Head of caudate nucleus (tissue), 42 donors: ENCODE data around the gene FADD.

Source experiments
- DNase-seq, 42 donors: peaks; one replicate each; pipeline versions ENCODE4 v3.0.0 to v3.0.0-alpha.2; 2020 to 2021; ENCODE audit warnings: mixed read lengths in 7 of 42
- intact Hi-C: fragments of 100-400 bp; cut with DNase I; formaldehyde crosslinking; loops from one replicate; pipeline ENCODE4 v1.15.0; 2022

The FADD gene, protein sequence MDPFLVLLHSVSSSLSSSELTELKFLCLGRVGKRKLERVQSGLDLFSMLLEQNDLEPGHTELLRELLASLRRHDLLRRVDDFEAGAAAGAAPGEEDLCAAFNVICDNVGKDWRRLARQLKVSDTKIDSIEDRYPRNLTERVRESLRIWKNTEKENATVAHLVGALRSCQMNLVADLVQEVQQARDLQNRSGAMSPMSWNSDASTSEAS

DNA sequence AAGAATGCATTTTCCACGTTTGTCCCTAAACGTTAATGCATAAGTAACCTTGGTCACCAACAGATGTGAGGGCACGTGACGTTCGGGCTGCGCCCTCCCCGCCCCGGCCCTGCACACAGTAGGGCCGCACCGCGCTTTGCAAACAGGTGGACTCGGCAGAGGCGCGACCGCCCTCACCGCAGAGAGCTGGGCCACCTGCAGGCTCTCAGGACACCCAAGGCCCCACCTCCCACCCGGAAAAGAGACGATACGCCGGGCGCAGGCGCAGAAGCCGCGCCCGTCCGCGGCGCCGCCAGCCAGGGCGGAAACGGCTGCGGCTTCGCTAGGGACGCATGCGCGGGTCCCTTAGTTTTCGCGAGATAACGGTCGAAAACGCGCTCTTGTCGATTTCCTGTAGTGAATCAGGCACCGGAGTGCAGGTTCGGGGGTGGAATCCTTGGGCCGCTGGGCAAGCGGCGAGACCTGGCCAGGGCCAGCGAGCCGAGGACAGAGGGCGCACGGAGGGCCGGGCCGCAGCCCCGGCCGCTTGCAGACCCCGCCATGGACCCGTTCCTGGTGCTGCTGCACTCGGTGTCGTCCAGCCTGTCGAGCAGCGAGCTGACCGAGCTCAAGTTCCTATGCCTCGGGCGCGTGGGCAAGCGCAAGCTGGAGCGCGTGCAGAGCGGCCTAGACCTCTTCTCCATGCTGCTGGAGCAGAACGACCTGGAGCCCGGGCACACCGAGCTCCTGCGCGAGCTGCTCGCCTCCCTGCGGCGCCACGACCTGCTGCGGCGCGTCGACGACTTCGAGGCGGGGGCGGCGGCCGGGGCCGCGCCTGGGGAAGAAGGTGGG lies at the start of gene FADD:
TSS of gene FADD (plus strand) at position 377 of the 831 bp plus-strand sequence. CDS start at position 541, 164 bp downstream.
- peak; percentile 71 to 94 (median 88) for DNase-seq
- intact Hi-C loops: loop anchor here (10.0 kb wide), 1 partner anchor 72 kb away; the partner anchor contains the start of gene PPFIA1

GRCh38 chr11:70155386-70155785 lies 47.7 kb upstream of the FADD start:
- intact Hi-C loops: no loop called here
- no peak for DNase-seq

DNA sequence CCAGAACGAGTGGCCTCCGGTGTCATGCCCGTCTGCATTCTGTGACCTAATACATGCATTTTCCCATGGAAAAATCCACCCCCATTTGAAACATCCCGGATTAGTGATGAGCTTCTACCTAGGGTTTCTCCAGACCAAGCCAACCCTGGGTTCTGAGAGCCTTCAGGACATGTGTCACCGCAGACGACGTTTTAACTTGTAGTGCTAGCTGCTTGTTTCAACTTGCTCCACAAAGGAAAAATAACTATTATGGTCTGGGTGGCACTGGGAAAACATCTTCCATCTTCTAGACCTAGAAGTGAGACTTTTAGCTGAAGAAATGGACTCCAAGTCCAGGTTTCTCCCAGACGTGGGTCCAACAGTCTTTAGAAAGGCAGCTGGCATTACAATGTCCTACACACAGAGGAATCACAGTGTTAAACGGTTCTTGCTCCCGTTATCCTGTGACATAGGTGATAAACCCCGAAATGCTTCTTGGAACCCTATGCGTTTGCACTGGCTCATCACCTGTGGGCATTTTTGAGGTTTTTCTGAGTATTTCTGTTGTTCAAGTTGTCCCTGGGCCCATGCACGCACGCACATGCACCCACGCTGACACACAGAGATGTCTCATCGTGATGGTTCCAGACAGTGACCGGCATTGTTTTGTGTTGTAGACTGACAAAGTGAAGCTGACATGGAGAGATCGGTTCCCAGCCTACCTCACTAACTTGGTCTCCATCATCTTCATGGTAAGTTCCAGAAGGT lies 46.6 kb upstream of the FADD start:
- no peak for DNase-seq
- intact Hi-C loops: no loop called here

DNA sequence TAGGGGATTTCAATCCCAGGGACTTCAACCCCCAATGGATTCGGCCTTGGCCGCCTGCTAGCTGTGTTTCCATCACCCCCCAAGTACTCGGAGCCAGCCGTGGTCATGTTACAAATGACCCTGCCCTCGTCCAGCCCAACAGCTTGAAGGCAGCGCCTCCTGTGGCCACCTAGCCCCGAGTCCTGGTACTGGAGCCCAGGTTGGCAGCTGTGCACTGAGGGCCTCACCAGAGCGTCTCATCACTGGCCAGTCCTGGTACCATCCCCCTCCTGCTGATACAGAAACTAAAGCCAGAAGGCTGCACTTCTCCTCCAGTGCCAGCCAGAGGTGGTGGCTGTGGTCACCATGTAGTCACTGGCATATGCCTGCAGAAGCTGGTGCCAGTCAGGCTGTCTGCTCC lies 44.9 kb upstream of the FADD start:
- intact Hi-C loops: no loop called here
- DNase-seq: no peak

DNA sequence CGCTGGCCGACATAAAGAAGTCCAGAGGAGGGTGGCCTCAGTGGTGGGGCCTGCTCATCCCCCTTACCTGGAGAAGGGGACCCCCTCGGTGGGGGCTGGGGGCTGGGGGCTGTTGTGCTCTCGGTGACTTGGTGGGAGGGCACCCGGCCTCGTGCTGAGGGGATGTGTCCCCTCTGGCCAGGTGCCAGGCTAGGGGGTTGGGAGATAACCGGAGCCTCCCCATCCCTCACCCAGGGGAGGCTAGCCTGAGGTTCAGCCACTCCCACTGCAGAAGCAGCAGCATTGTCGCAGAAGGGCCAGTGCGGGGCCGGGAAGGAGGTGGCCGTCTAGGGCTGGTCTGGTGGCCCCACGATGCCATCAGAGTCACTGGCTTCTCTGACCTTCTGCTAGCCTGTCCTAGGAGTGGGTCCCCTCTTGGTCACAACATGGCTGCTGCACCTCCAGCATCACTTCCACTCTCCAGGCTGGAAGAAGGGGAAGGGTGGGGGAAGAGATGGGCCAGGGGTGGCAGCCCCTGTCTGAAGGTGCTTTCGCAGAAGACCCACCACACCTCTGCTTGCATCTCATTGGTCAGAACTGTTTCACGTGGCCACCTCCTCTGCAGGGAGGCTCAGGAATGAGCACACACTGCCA lies 44.2 kb upstream of the FADD start:
- DNase-seq: no peak
- intact Hi-C loops: no loop called here

GRCh38 chr11:70159627-70160570 lies 43.2 kb upstream of the FADD start:
- intact Hi-C loops: no loop called here
- DNase-seq: no peak

GRCh38 chr11:70161043-70161625 lies 42.0 kb upstream of the FADD start:
- DNase-seq: no peak
- intact Hi-C loops: no loop called here

DNA sequence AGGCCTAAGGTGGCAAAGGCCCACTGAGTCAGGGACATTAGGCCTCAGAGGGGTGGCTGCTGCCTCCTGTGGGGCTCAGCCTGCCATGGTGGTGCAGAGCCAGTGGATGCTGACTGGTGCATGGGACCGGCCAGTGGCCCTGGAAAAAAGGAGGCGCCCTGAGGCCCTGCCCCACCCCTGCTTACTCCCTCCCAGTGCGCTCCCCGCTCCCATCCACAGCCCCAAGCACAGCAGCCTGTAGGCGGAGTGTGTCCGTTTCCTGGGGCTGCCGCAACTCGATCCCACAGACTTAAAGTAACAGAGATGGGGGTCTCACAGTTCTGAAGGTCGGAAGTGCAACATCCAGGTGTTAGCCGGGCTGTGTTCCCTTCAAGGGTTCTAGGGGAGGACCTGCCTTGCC lies 38.4 kb upstream of the FADD start:
- DNase-seq: no peak
- intact Hi-C loops: no loop called here

GRCh38 chr11:70167120-70167519 lies 36.0 kb upstream of the FADD start:
- no peak for DNase-seq
- intact Hi-C loops: no loop called here

DNA sequence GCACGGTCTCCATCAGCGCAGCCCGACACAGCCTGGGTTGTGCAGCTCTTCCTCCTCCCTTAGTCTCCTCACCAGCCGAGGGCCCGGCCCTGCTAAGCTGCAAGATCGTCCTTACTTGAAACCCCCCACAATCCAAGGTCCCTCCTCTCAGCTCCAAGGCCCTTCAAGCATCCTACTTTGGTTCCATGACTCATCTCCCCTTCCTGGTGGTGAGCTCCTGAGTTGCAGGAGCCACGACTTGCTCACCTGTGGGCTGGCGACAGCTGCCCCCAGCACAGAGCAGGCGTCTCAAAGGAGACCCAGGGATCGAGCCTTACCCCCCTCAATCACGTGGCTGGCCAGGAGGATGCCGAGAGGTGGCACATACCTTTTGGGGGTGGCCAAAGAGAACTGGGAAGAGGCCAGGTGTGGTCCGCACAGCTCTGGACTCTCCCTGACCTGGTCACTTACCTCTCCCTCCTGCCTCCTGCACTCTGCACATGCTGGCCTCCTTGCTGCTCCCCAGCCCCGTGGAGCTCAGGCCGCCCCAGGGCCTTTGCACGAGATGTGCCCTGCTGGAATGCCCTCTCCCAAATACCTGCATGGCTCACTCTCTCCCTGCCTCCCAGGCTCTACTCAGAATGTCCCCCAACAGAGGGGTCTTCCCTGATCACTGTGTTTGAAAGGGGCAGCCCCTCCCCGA lies 35.2 kb upstream of the FADD start:
- intact Hi-C loops: no loop called here
- DNase-seq: no peak

DNA sequence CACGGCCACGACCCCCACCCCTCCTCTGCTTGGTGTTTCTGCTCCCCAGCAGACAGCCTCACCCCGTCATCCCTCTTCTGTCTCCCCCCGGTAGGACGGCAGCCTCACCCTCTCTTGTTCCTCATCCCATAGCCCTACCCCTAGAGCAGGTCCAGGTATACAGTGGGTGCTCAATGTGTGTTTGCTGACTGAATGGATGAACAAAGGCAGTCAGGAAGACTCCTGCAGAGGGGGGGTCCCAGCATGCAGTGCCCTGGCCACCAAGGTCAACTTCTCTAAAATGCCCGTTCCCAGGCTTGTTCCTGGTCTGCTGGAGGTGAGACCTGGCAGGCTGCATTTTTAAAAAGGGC lies 34.7 kb upstream of the FADD start:
- no peak for DNase-seq
- intact Hi-C loops: no loop called here

DNA sequence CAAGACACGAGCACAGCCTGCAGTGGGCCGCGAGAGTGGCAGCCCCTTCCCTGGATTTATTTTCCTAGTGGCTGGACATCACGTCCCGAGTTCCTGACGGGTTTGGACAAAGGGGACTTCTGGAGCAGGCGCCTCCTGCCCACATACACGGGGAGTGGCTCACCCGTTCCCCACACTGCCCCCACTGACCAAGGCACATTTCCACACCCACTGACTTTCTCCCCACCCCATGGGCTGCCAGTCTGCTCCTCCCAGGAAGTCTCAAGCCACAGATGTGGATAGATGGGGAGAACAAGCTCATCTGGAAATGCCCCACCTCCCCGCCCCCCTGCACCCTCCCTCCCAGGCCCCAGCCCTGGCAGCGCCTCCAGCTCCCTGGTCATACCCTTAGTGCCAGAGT lies 34.0 kb upstream of the FADD start:
- DNase-seq: no peak
- intact Hi-C loops: no loop called here

DNA sequence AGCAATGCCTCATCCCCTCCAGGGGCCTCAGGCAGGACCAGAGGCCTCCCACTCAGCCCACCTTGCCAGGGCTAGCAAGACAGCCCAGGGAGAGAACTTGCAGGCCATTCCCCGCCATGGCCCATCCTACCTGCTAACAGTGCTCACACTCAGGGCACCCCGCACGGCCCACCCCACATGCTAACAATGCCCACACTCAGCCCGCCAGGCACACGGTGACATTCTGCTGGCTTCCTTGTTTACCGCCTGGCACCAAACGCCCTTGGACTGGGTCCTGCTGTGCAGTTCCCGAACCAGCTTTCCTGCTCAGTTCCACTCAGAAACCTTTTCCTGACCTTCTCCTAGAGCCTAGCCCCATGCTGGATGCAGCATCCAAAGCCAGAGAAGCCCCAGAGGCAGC lies 33.5 kb upstream of the FADD start:
- intact Hi-C loops: no loop called here

DNA sequence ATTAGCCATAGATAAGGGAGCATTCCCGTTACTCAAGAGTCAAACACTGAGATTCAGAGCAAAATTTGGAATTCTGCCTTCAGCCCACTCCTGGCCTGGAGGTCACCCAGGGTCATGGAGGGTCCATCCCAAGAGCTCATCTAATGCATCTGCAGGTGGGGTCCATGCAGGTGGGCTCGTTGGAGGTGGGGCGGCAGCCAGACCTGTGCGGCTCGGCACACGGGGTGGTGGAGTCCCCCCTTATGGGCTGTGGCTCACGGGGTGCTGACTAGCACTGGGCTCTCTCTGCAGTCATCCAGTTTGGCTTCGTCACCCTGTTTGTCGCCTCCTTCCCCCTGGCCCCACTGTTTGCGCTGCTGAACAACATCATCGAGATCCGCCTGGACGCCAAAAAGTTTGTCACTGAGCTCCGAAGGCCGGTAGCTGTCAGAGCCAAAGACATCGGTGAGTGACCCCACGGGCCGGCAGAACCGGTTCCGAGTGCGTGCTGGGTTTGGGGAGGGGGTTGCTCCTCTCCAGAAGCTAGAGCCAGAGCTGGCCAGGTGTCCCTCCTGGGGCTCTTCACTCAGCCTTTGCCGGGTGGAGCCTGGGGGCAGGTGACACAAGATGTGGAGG lies 32.4 kb upstream of the FADD start:
- no peak for DNase-seq
- intact Hi-C loops: no loop called here

More for the DNA sequence above, 33.5 kb upstream of the FADD start:
- no peak for DNase-seq

DNA sequence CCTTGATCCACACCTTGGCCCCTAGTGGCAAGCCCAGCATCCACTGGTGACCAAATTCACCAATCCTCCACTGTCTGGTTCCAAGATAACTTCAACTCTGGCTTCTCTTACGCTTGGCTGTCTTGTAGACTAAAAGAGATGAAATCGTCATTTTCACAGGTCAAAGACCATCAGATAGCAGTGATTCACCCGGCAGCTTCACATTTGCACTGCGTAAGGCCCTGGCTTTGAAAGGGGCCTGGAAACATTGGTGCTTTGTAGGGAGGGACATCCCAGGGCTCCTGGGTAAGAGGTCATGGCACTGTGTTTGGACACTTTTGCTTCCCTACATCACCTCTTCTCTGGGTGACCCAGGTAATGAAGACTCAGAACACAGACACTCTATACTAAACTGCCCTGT lies 30.1 kb upstream of the FADD start:
- no peak for DNase-seq

GRCh38 chr11:70174547-70175235 lies 28.4 kb upstream of the FADD start:
- intact Hi-C loops: no loop called here
- DNase-seq: no peak

More for the DNA sequence above, 30.1 kb upstream of the FADD start:
- intact Hi-C loops: no loop called here

- intact Hi-C loops: no loop called here
- no peak for DNase-seq
Measured at GRCh38 chr11:70175236-70175698, 27.8 kb upstream of the FADD start.
